Measurements from ENCODE around the gene ZCWPW1. TPM values are rescaled to one million over a fixed set of nuclear protein-coding genes. Genes with fewer than 3 reads are reported as not detected.

Gene ZCWPW1
- total RNA-seq, 1 experiment from 2014 or later, result 4.1 TPM

DNA sequence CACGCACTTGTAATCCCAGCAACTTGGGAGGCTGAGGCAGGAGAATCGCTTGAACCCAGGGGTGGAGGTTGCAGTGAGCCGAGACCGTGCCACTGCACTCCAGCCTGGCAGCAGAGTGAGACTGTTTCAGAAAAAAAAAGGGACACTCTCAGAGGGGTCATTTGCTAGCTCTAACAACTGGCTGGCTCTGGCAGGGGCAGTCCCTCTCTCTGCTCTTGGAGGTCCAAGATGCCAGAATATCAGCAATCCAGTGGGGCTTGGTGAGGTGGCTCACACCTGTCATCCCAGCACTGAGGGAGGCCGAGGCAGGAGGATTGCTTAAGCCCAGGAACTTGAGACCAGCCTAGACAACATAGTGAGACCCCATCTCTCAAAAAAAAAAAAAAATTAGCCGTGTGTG, 57.8 kb downstream of the ZCWPW1 start:
- Mint-ChIP-seq H3K4me3 (ENCODE audit: low read depth, unreplicated experiment) (no peak overlapping the region), H3K9me3 (ENCODE audit: low read depth, unreplicated experiment) (no peaks in the 10 kb centered on the region), H3K4me1 (ENCODE audit: low read depth, unreplicated experiment) (no peaks in the 10 kb centered on the region), H3K27me3 (ENCODE audit: unreplicated experiment) (no peaks in the 10 kb centered on the region), H3K36me3 (ENCODE audit: insufficient read depth, unreplicated experiment) (peaks cover 26% of the 10 kb centered on the region), H3K27ac (ENCODE audit: unreplicated experiment) (no peak overlapping the region)
- CTCF ChIA-PET, result no interaction called here
- intact Hi-C loops (cut with micrococcal nuclease; ENCODE audit: unreplicated experiment), result no loop called here
- TF ChIP-seq, protein P1, sequence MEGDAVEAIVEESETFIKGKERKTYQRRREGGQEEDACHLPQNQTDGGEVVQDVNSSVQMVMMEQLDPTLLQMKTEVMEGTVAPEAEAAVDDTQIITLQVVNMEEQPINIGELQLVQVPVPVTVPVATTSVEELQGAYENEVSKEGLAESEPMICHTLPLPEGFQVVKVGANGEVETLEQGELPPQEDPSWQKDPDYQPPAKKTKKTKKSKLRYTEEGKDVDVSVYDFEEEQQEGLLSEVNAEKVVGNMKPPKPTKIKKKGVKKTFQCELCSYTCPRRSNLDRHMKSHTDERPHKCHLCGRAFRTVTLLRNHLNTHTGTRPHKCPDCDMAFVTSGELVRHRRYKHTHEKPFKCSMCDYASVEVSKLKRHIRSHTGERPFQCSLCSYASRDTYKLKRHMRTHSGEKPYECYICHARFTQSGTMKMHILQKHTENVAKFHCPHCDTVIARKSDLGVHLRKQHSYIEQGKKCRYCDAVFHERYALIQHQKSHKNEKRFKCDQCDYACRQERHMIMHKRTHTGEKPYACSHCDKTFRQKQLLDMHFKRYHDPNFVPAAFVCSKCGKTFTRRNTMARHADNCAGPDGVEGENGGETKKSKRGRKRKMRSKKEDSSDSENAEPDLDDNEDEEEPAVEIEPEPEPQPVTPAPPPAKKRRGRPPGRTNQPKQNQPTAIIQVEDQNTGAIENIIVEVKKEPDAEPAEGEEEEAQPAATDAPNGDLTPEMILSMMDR (IDR thresholded peaks at IDR 0.05; ENCODE audit: unreplicated experiment), result no peak
- no peak for DNase-seq
- no TSS peak for BruUV-seq (replicated peaks)

DNA sequence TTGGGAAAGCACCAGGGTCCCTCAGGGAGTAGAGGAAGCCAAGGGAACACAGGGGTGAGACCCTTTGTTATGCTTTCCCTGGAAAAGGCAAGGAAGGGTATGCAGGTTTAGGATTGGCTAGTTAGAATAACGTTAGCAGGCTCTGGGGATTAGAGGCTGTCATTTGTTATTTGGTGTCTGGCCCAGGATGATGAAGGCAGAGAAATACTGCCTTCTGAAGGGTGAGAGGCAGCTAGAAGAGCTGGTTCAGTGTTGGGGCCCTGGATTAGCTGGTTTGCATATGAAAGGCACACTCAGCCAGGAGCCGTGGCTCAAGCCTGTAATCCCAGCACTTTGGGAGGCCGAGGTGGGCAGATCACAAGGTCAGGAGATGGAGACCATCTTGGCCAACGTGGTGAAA, 58.2 kb downstream of the ZCWPW1 start:
- Mint-ChIP-seq H3K4me3 (ENCODE audit: low read depth, unreplicated experiment) (no peak overlapping the region), H3K36me3 (ENCODE audit: insufficient read depth, unreplicated experiment) (peaks cover 29% of the 10 kb centered on the region), H3K27me3 (ENCODE audit: unreplicated experiment) (no peaks in the 10 kb centered on the region), H3K9me3 (ENCODE audit: low read depth, unreplicated experiment) (no peaks in the 10 kb centered on the region), H3K4me1 (ENCODE audit: low read depth, unreplicated experiment) (no peaks in the 10 kb centered on the region), H3K27ac (ENCODE audit: unreplicated experiment) (no peak overlapping the region)
- no peak for DNase-seq
- BruUV-seq (replicated peaks), result no TSS peak
- intact Hi-C loops (cut with micrococcal nuclease; ENCODE audit: unreplicated experiment), result no loop called here
- CTCF ChIA-PET, result no interaction called here
- TF ChIP-seq, protein P1 (IDR thresholded peaks at IDR 0.05; ENCODE audit: unreplicated experiment), result no peak

DNA sequence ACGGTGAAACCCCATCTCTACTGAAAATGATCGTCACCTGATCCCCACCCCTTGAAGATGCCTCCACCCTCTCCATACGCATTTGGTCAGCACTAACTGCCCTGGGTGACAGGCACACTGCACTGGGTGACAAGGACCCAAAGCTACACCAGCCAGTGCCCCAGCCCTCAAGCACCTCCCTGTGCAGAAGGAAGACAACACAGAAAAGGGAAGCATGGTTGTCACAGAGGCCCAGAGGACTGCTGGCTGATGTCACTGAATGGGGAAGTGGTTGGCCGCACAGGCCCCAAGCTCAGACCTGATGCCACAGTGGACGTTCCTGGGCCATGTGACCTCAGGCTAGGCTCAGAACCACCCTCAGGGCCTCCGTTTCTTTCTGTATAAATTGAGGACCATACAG, 59.4 kb downstream of the ZCWPW1 start:
- DNase-seq, result no peak
- CTCF ChIA-PET, result no interaction called here
- Mint-ChIP-seq H3K27me3 (ENCODE audit: unreplicated experiment) (no peaks in the 10 kb centered on the region), H3K4me1 (ENCODE audit: low read depth, unreplicated experiment) (no peaks in the 10 kb centered on the region), H3K36me3 (ENCODE audit: insufficient read depth, unreplicated experiment) (peaks cover 35% of the 10 kb centered on the region), H3K4me3 (ENCODE audit: low read depth, unreplicated experiment) (no peak overlapping the region), H3K9me3 (ENCODE audit: low read depth, unreplicated experiment) (no peaks in the 10 kb centered on the region), H3K27ac (ENCODE audit: unreplicated experiment) (no peak overlapping the region)
- intact Hi-C loops (cut with micrococcal nuclease; ENCODE audit: unreplicated experiment), result no loop called here
- TF ChIP-seq, protein P1 (IDR thresholded peaks at IDR 0.05; ENCODE audit: unreplicated experiment), result no peak
- no TSS peak for BruUV-seq (replicated peaks)

DNA sequence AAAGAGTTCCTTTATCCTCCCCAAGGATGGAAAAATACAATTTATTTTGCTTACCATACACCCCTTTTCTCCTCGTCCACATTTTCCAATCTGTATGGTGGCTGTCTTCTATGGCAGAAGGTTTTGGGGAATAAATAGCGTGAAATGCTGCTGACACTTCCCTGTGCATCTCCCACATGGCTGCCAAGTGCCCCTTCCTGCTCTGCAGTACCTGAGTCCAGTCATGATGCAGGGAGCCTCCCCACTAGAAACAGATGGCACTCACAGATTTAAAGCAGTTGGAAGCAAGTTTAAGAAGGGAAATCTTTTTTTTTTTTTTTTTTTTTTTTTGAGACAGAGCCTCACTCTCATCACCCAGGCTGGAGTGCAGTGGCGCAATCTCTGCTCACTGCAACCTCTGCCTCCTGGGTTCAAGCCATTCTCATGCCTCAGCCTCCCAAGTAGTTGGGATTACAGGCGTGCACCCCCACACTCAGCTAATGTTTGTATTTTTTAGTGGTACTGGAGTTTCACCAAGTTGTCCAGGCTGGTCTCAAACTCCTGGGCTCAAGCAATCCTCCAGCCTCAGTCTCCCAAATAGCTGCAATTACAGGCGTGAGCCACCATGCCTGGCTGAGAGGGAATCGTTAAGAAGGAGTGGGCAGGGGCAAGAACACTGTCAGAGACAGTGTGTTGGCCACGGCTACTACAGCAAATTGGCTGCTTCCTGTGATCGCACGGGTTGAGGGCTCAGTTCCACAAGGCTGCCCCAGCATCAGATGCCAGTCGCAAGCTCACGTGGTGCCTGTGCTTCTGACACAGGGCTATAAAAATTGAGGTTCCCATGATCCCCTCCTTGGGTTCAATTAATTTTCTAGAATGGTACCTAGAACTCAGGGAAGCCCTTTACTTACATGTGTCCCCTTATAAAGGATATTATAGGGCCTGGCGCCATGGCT, 60.6 kb downstream of the ZCWPW1 start:
- no TSS peak for BruUV-seq (replicated peaks)
- Mint-ChIP-seq H3K36me3 (ENCODE audit: insufficient read depth, unreplicated experiment) (peaks cover 46% of the 10 kb centered on the region), H3K4me3 (ENCODE audit: low read depth, unreplicated experiment) (no peak overlapping the region), H3K27ac (ENCODE audit: unreplicated experiment) (no peak overlapping the region), H3K9me3 (ENCODE audit: low read depth, unreplicated experiment) (no peaks in the 10 kb centered on the region), H3K27me3 (ENCODE audit: unreplicated experiment) (no peaks in the 10 kb centered on the region), H3K4me1 (ENCODE audit: low read depth, unreplicated experiment) (no peaks in the 10 kb centered on the region)
- CTCF ChIA-PET, result interaction anchor here (0.6 kb wide), 1 partner anchor 198 kb away, joined by 3 read pairs; no protein-coding TSS in a partner anchor
- TF ChIP-seq, protein P1 (IDR thresholded peaks at IDR 0.05; ENCODE audit: unreplicated experiment), result no peak
- intact Hi-C loops (cut with micrococcal nuclease; ENCODE audit: unreplicated experiment), result no loop called here
- DNase-seq, result no peak
